ENCODE measurements around the gene PKNOX2. TPM values are rescaled to one million over a fixed set of nuclear protein-coding genes. Genes with fewer than 3 reads are reported as not detected.

Gene PKNOX2
- total RNA-seq, 2 donors from 2014 or later, result 4.0 to 6.9 TPM

DNA sequence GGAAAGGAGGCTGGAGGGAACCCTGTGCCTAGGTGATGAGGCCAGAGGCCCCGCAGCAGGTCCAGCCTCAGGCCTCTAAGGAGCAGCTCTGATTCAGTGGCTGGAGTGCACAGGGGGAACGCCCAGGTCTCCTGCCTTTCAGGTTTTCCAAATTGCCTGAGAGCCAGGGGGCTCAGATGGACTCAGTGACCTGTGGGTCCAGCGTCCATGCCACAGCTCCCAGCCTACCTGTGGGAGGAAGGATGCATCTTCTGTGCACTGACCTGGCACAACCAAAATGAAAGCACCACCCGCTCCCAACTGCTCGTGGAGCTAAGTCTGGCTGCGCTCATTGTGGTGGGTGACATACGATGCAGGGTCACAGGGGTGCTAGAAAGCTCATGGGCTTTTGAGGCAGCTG, 248.7 kb downstream of the PKNOX2 start:
- no peaks in the 10 kb centered on the region for H3K9me3 ChIP-seq (ENCODE audit: control insufficient read depth, low read length)
- peaks cover 62% of the 10 kb centered on the region for H3K27me3 ChIP-seq (ENCODE audit: control insufficient read depth, insufficient read depth, low read length, poor library complexity, severe bottlenecking)
- H3K4me1 ChIP-seq (ENCODE audit: control insufficient read depth, insufficient read depth, low read length), result no peaks in the 10 kb centered on the region
- H3K27ac ChIP-seq (ENCODE audit: low read depth, low read length), result no peak overlapping the region
- no peak overlapping the region for H3K4me3 ChIP-seq (ENCODE audit: low read length)
- H3K36me3 ChIP-seq (ENCODE audit: control insufficient read depth, insufficient read depth, low read length), result no peaks in the 10 kb centered on the region
- Mint-ChIP-seq H3K4me3 (no peak overlapping the region), H3K27ac (no peak overlapping the region), H3K4me1 (peaks cover 17% of the 10 kb centered on the region), H3K36me3 (ENCODE audit: low read depth) (peaks cover 3% of the 10 kb centered on the region), H3K9me3 (no peaks in the 10 kb centered on the region), H3K27me3 (ENCODE audit: insufficient read depth) (peaks cover 76% of the 10 kb centered on the region)
- H3K9ac ChIP-seq (ENCODE audit: extremely low read depth, low read length, poor library complexity, severe bottlenecking), result no peak overlapping the region
- 87 to 91% methylated on average over 6 to 7 of the region's 7 CpGs for WGBS, 2 experiments (ENCODE audit: insufficient coverage in 1 of 2, insufficient read length in 1 of 2)
- TF ChIP-seq, protein P1, sequence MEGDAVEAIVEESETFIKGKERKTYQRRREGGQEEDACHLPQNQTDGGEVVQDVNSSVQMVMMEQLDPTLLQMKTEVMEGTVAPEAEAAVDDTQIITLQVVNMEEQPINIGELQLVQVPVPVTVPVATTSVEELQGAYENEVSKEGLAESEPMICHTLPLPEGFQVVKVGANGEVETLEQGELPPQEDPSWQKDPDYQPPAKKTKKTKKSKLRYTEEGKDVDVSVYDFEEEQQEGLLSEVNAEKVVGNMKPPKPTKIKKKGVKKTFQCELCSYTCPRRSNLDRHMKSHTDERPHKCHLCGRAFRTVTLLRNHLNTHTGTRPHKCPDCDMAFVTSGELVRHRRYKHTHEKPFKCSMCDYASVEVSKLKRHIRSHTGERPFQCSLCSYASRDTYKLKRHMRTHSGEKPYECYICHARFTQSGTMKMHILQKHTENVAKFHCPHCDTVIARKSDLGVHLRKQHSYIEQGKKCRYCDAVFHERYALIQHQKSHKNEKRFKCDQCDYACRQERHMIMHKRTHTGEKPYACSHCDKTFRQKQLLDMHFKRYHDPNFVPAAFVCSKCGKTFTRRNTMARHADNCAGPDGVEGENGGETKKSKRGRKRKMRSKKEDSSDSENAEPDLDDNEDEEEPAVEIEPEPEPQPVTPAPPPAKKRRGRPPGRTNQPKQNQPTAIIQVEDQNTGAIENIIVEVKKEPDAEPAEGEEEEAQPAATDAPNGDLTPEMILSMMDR (conservative IDR thresholded peaks at IDR 0.05), result no peak
- DNase-seq, result no peak

DNA sequence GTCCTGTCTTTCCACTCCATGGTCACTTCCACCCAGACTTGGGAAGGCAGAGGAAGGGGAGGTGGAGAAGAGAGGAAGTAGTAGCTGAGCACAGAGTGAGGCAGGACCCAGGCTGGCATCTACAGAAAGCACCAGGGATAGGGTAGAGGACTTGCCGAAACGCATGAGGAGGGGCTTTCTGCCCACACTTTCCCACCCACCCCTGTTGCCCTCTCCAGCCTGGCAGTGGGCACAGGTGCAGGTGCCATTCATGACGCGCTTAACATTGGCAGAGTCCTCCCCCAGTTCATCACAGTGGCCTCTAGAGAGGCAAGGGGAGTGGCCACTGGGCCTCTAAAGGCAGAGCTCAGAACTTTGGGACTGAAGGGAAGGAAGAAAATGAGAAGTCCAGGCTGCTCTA, 249.6 kb downstream of the PKNOX2 start:
- Mint-ChIP-seq H3K4me1 (peaks cover 25% of the 10 kb centered on the region), H3K27me3 (ENCODE audit: insufficient read depth) (peaks cover 69% of the 10 kb centered on the region), H3K9me3 (no peaks in the 10 kb centered on the region), H3K4me3 (no peak overlapping the region), H3K27ac (no peak overlapping the region), H3K36me3 (ENCODE audit: low read depth) (peaks cover 3% of the 10 kb centered on the region)
- H3K36me3 ChIP-seq (ENCODE audit: control insufficient read depth, insufficient read depth, low read length), result no peaks in the 10 kb centered on the region
- DNase-seq, result no peak
- WGBS, 2 experiments (ENCODE audit: insufficient coverage in 1 of 2, insufficient read length in 1 of 2), result 93 to 100% methylated on average over 1 to 4 of the region's 4 CpGs
- H3K4me3 ChIP-seq (ENCODE audit: low read length), result no peak overlapping the region
- H3K27me3 ChIP-seq (ENCODE audit: control insufficient read depth, insufficient read depth, low read length, poor library complexity, severe bottlenecking), result peaks cover 53% of the 10 kb centered on the region
- no peaks in the 10 kb centered on the region for H3K9me3 ChIP-seq (ENCODE audit: control insufficient read depth, low read length)
- TF ChIP-seq, protein P1 (conservative IDR thresholded peaks at IDR 0.05), result no peak
- H3K9ac ChIP-seq (ENCODE audit: extremely low read depth, low read length, poor library complexity, severe bottlenecking), result no peak overlapping the region
- no peak overlapping the region for H3K27ac ChIP-seq (ENCODE audit: low read depth, low read length)
- H3K4me1 ChIP-seq (ENCODE audit: control insufficient read depth, insufficient read depth, low read length), result no peaks in the 10 kb centered on the region

DNA sequence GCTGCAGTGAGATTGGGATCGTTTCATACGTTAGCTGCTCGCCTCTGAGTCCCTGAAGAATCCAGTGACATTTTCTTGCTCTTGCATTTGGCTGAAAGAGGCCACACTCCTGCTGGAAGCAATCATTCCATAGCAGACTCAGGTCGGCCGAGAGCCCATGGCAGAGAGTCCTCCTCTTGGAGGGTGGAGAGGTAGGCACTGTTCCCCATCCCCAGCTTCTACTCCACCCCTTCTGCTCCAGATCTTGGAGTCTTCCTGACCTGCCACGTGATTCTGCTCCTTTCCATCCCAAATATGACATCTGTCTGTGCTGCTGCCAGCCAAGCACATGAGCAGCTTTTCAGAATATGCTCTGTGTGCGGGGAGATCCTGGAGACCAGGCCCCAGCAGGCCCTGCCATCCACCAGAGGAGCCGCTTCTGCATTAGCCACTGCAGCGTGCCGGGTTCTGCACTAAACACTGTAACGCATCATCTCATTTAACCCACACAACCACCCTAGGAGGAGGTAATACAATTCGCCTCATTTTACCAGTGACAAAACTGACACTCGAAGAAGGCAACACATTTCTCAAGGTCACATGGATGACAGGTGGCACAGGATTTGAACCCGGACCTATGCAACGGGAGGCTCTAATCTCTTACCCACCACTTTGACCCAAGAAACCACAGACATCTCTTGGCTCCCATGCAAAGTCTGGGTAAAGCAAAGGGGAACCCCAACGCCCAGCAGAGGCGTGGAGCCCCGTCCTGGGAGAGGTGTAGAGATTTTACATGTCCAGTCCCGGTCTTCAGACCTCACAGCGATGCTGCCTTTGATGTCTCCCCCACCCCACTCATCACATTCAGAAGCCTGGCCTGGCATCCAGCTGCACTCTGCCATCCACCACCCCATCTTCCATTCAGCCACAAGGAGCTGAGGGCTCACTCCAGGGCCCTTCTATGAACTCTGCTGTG, 252.7 kb downstream of the PKNOX2 start:
- Mint-ChIP-seq H3K4me1 (peaks cover 11% of the 10 kb centered on the region), H3K36me3 (ENCODE audit: low read depth) (peaks cover 3% of the 10 kb centered on the region), H3K27ac (no peak overlapping the region), H3K4me3 (no peak overlapping the region), H3K27me3 (ENCODE audit: insufficient read depth) (peaks cover 57% of the 10 kb centered on the region), H3K9me3 (no peaks in the 10 kb centered on the region)
- TF ChIP-seq, protein P1 (conservative IDR thresholded peaks at IDR 0.05), result no peak
- Histone ChIP-seq H3K27ac (ENCODE audit: low read depth, low read length) (no peak overlapping the region), H3K27me3 (ENCODE audit: control insufficient read depth, insufficient read depth, low read length, poor library complexity, severe bottlenecking) (peaks cover 37% of the 10 kb centered on the region), H3K4me1 (ENCODE audit: control insufficient read depth, insufficient read depth, low read length) (no peaks in the 10 kb centered on the region), H3K4me3 (ENCODE audit: low read length) (no peak overlapping the region), H3K36me3 (ENCODE audit: control insufficient read depth, insufficient read depth, low read length) (no peaks in the 10 kb centered on the region), H3K9me3 (ENCODE audit: control insufficient read depth, low read length) (no peaks in the 10 kb centered on the region), H3K9ac (ENCODE audit: extremely low read depth, low read length, poor library complexity, severe bottlenecking) (no peak overlapping the region)
- WGBS, 2 experiments (ENCODE audit: insufficient coverage in 1 of 2, insufficient read length in 1 of 2), result 87% methylated on average over 8 to 19 of the region's 20 CpGs
- DNase-seq, result no peak

All from endodermal cell (in vitro differentiated cells).